SU-DHL-6 (cell line): ENCODE measurements around the gene PRKCD.

Experiments used
- H2AFZ ChIP-seq: fragments of 200-600 bp; sonication (generic); 2 replicates; pipeline ENCODE4 v1.6.1; 2014; ENCODE audit warnings: low read depth, mild to moderate bottlenecking, moderate library complexity, mixed read lengths, antibody characterized with exemption, low read length; ENCODE audit not compliant: severe bottlenecking
- H3F3A ChIP-seq: fragments of 200-600 bp; shearing (Covaris generic); 2 replicates; pipeline ENCODE4 v1.6.0; 2016; ENCODE audit warnings: antibody characterized with exemption, mild to moderate bottlenecking; ENCODE audit not compliant: insufficient read depth
- H3K27ac ChIP-seq: fragments of 200-600 bp; sonication (generic); 2 replicates; pipeline ENCODE4 v1.5.1; 2016; ENCODE audit warnings: low read depth, mild to moderate bottlenecking, low read length, moderate library complexity, mixed read lengths
- H3K27me3 ChIP-seq: fragments of 200-600 bp; sonication (generic), shearing (Covaris generic); 2 replicates; pipeline ENCODE4 v1.6.0; 2014; ENCODE audit warnings: mild to moderate bottlenecking, low read length
- H3K36me3 ChIP-seq: fragments of 200-600 bp; sonication (generic); 2 replicates; pipeline ENCODE4 v1.6.1; 2014; ENCODE audit warnings: mild to moderate bottlenecking, low read length, mixed read lengths
- H3K4me2 ChIP-seq: fragments of 300-600, 200-600 bp; shearing (Covaris generic), sonication (generic); 2 replicates; pipeline ENCODE4 v1.6.0; 2014; ENCODE audit warnings: low read length, low read depth, mild to moderate bottlenecking; ENCODE audit not compliant: poor library complexity, severe bottlenecking
- H3K4me3 ChIP-seq: fragments of 200-600 bp; sonication (generic); 2 replicates; pipeline ENCODE4 v1.5.1; 2014; ENCODE audit warnings: antibody characterized with exemption, low read length, mild to moderate bottlenecking, mixed read lengths; ENCODE audit not compliant: insufficient read depth, poor library complexity, severe bottlenecking
- H3K79me2 ChIP-seq: fragments of 200-600 bp; sonication (generic); 2 replicates; pipeline ENCODE4 v1.6.1; 2014; ENCODE audit warnings: mild to moderate bottlenecking, low read length, moderate library complexity; ENCODE audit not compliant: insufficient read depth
- H3K9ac ChIP-seq: fragments of 200-600 bp; sonication (generic); 2 replicates; pipeline ENCODE4 v1.7.0; 2014; ENCODE audit warnings: mild to moderate bottlenecking, low read length
- H3K9me2 ChIP-seq: fragments of 200-600 bp; sonication (generic); replicated peaks from 2 replicates; pipeline ENCODE4 v1.6.1; 2014; ENCODE audit warnings: low read length; ENCODE audit not compliant: insufficient read depth
- H3K9me3 ChIP-seq: fragments of 200-600 bp; sonication (generic); 2 replicates; pipeline ENCODE4 v1.6.1; 2014; ENCODE audit warnings: low read length, mixed read lengths; ENCODE audit not compliant: insufficient read depth
- H4K20me1 ChIP-seq: fragments of 200-600 bp; sonication (generic); 2 replicates; pipeline ENCODE4 v1.6.1; 2014; ENCODE audit warnings: low read depth, mild to moderate bottlenecking, antibody characterized with exemption, low read length, moderate library complexity, mixed read lengths
- CTCF ChIP-seq: fragments of 200-600 bp; sonication (generic); IDR thresholded peaks from one replicate; pipeline ENCODE4 v1.5.1; 2017; ENCODE audit warnings: antibody characterized with exemption, mild to moderate bottlenecking, low read length, moderate library complexity; ENCODE audit not compliant: insufficient read depth, poor library complexity, severe bottlenecking
- EZH2phosphoT487 ChIP-seq: fragments of 200-600 bp; sonication (generic), shearing (Covaris generic); conservative IDR thresholded peaks from 2 replicates; pipeline ENCODE4 v1.6.1; 2018; ENCODE audit warnings: mild to moderate bottlenecking, antibody characterized with exemption, low read length, moderate library complexity, mixed read lengths

The PRKCD gene

GRCh38 chr3:53216723-53217122, 55.7 kb downstream of the PRKCD start:
- H3K9me2 ChIP-seq, result no peaks in the 10 kb centered on the region
- no peak overlapping the region for H3K4me2 ChIP-seq
- H3K4me3 ChIP-seq, result no peak overlapping the region
- H3K9me3 ChIP-seq, result no peaks in the 10 kb centered on the region
- H4K20me1 ChIP-seq, result peaks cover 4% of the 10 kb centered on the region; the same call in 1 of the 2 replicates
- no peaks in the 10 kb centered on the region for H3K27me3 ChIP-seq
- H3K27ac ChIP-seq, result no peak overlapping the region
- peaks cover 18% of the 10 kb centered on the region for H3F3A ChIP-seq
- 0 out of 2 replicates have a peak, but pooled peaks cover 2% of the 10 kb centered on the region for H3K36me3 ChIP-seq
- no peak for TF ChIP-seq EZH2phosphoT487
- TF ChIP-seq CTCF, result no peak
- peaks cover 53% of the 10 kb centered on the region for H3K79me2 ChIP-seq
- H3K9ac ChIP-seq, result no peak overlapping the region
- no peak overlapping the region for H2AFZ ChIP-seq

DNA sequence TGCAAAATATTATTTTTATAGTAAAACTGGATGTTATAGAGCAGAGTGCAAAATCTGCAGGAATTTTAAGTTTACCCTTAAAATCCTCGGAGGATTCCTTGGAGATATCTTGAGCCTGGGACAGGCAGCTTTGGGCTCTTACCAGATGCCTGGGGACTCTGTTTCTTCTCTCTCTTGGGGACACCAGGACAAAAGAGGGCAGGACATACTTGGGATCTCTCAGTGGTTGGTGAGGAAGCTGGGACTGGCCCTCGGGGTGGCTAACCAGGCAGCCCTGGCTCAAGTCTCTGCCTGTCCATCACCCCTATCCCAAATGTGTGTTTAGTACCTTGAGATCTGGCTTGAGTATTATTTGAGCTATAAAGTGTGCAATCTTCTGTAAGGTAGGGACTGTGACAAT, 56.2 kb downstream of the PRKCD start:
- no peaks in the 10 kb centered on the region for H3K27me3 ChIP-seq
- H3K27ac ChIP-seq, result no peak overlapping the region
- H3K9ac ChIP-seq, result no peak overlapping the region
- TF ChIP-seq CTCF (no peak), EZH2phosphoT487 (no peak)
- H4K20me1 ChIP-seq, result peaks cover 6% of the 10 kb centered on the region; the same call in 1 of the 2 replicates
- H3K4me3 ChIP-seq, result no peak overlapping the region
- H3K36me3 ChIP-seq, result 0 out of 2 replicates have a peak, but pooled peaks cover 2% of the 10 kb centered on the region
- H3F3A ChIP-seq, result peaks cover 18% of the 10 kb centered on the region
- no peak overlapping the region for H2AFZ ChIP-seq
- H3K9me2 ChIP-seq, result no peaks in the 10 kb centered on the region
- H3K79me2 ChIP-seq, result peaks cover 48% of the 10 kb centered on the region
- no peak overlapping the region for H3K4me2 ChIP-seq
- H3K9me3 ChIP-seq, result no peaks in the 10 kb centered on the region

GRCh38 chr3:53218131-53218530, 57.1 kb downstream of the PRKCD start:
- no peaks in the 10 kb centered on the region for H3K27me3 ChIP-seq
- no peak overlapping the region for H3K4me3 ChIP-seq
- H3K79me2 ChIP-seq, result peaks cover 38% of the 10 kb centered on the region
- H3K9me2 ChIP-seq, result no peaks in the 10 kb centered on the region
- peaks cover 6% of the 10 kb centered on the region; the same call in 1 of the 2 replicates for H4K20me1 ChIP-seq
- no peak overlapping the region for H3K9ac ChIP-seq
- no peaks in the 10 kb centered on the region for H3K9me3 ChIP-seq
- H3K36me3 ChIP-seq, result no peaks in the 10 kb centered on the region
- H3K4me2 ChIP-seq, result no peak overlapping the region
- peaks cover 17% of the 10 kb centered on the region for H3F3A ChIP-seq
- H3K27ac ChIP-seq, result peak overlapping the region; percentile 22; the same call in 1 of the 2 replicates
- no peak overlapping the region for H2AFZ ChIP-seq
- TF ChIP-seq EZH2phosphoT487 (no peak), CTCF (no peak)
